GM19239 (cell line): ENCODE data around the gene ALKBH1.
"Not testable (repeated sequence)": the region's sequence is repeated elsewhere in the genome, so short reads cannot be mapped to it uniquely, and the experiment has no call there.

ENCODE experiments used
- DNase-seq: peaks from one replicate; pipeline ENCODE4 v3.0.0; 2011; ENCODE audit warnings: low spot score; ENCODE audit not compliant: insufficient read length
- FAIRE-seq: peaks from 2 replicates; lab custom pipeline; 2011; peaks lifted over from hg19 to GRCh38; lab: Jason Lieb, UNC

Gene ALKBH1

GRCh38 chr14:77707724-77708408, at the start of gene ALKBH1, which contains the start of gene SLIRP:
Gene ALKBH1, minus strand, starts transcription at chr14:77708023. Its CDS starts 19 bp downstream, at chr14:77708004.
Gene SLIRP, plus strand, starts transcription at chr14:77708103. Its CDS starts 9 bp downstream, at chr14:77708112.
- peak; percentile 79 for FAIRE-seq

GRCh38 chr14:77752799-77753516, 45.1 kb upstream of the ALKBH1 start:
- no peak for DNase-seq
- FAIRE-seq = peak; percentile 31

More at GRCh38 chr14:77707724-77708408, at the start of gene ALKBH1, which contains the start of gene SLIRP:
- peak; percentile 89 for DNase-seq

GRCh38 chr14:77752266-77752665, 44.4 kb upstream of the ALKBH1 start:
- FAIRE-seq (no peak), DNase-seq (no peak)

GRCh38 chr14:77747425-77747824, 39.6 kb upstream of the ALKBH1 start:
- not testable (repeated sequence) for FAIRE-seq, DNase-seq

- DNase-seq (no peak), FAIRE-seq (no peak)
These were observed 38.4 kb upstream of the ALKBH1 start for GRCh38 chr14:77746064-77746702.

- FAIRE-seq (no peak), DNase-seq (no peak)
These were observed 33.6 kb upstream of the ALKBH1 start for GRCh38 chr14:77741438-77741837.

GRCh38 chr14:77738559-77739250, 30.9 kb upstream of the ALKBH1 start:
- no peak for DNase-seq
- FAIRE-seq = no peak

- no peak for DNase-seq
These were observed 23.2 kb upstream of the ALKBH1 start for GRCh38 chr14:77730976-77731497.

GRCh38 chr14:77722301-77722700, 14.5 kb upstream of the ALKBH1 start:
- no peak for DNase-seq
- no peak for FAIRE-seq

More at GRCh38 chr14:77730976-77731497, 23.2 kb upstream of the ALKBH1 start:
- no peak for FAIRE-seq

- FAIRE-seq (no peak), DNase-seq (no peak)
These were observed 13.6 kb upstream of the ALKBH1 start for GRCh38 chr14:77721437-77721836.

GRCh38 chr14:77717608-77718305, 9.9 kb upstream of the ALKBH1 start:
- FAIRE-seq = peak; percentile 14

GRCh38 chr14:77714926-77715325, 7.1 kb upstream of the ALKBH1 start:
- no peak for FAIRE-seq
- no peak for DNase-seq

More at GRCh38 chr14:77717608-77718305, 9.9 kb upstream of the ALKBH1 start:
- no peak for DNase-seq

GRCh38 chr14:77710364-77710763, 2.5 kb upstream of the ALKBH1 start:
- DNase-seq = no peak
- no peak for FAIRE-seq

- no peak for FAIRE-seq
- DNase-seq = no peak
These were observed 1.6 kb upstream of the ALKBH1 start for GRCh38 chr14:77709412-77709811.

- DNase-seq (no peak), FAIRE-seq (no peak)
These were observed 926 bp upstream of the ALKBH1 start for GRCh38 chr14:77708749-77709148.

GRCh38 chr14:77707355-77707723, 484 bp downstream of the ALKBH1 start:
- DNase-seq (no peak), FAIRE-seq (peak; percentile 69)

- DNase-seq = no peak
- FAIRE-seq = no peak
These were observed 16.6 kb downstream of the ALKBH1 start for GRCh38 chr14:77691259-77691658.

GRCh38 chr14:77682158-77682553, 25.7 kb downstream of the ALKBH1 start:
- FAIRE-seq = no peak
- no peak for DNase-seq
